ENCODE measurements around the gene TMEM236.

Gene TMEM236

GRCh38 chr10:17833656-17834055 is 81.7 kb downstream of the TMEM236 start:
- no peak for DNase-seq

- no peak for DNase-seq
Observed at GRCh38 chr10:17835688-17836087, 83.7 kb downstream of the TMEM236 start.

- DNase-seq, result no peak
Observed at GRCh38 chr10:17836942-17837341, 84.9 kb downstream of the TMEM236 start.

GRCh38 chr10:17838080-17838648 is 86.2 kb downstream of the TMEM236 start:
- no peak for DNase-seq

GRCh38 chr10:17841050-17841449 is 89.0 kb downstream of the TMEM236 start:
- DNase-seq, result no peak

GRCh38 chr10:17842641-17843040 is 90.6 kb downstream of the TMEM236 start:
- DNase-seq, result no peak

GRCh38 chr10:17847585-17848296 is 95.7 kb downstream of the TMEM236 start:
- DNase-seq, result no peak

GRCh38 chr10:17848646-17849045 is 96.6 kb downstream of the TMEM236 start:
- DNase-seq, result no peak
